B cell (primary cell): ENCODE results near the gene RSPH3. TPM values are rescaled to one million over a fixed set of nuclear protein-coding genes. Genes with fewer than 3 reads are reported as not detected.
A peak's percentile ranks its signal among the peaks of the same experiment; 100 is the strongest.

Source experiments
- ATAC-seq: fragments of 200-7000 bp; cut with Tn5 transposase; one replicate; pipeline ENCODE4 v1.10.0; 2021; ENCODE audit warnings: low read depth, mild to moderate bottlenecking, moderate number of reproducible peaks, moderate library complexity
- CTCF ChIA-PET: fragments of 350-600 bp; sonication (Branson Sonifier 250); formaldehyde crosslinking; loops from one replicate; lab custom pipeline; 2021; ENCODE audit warnings: antibody characterized with exemption, inconsistent platforms; lab: Charles Lee
- POLR2A ChIA-PET: fragments of 350-600 bp; sonication (Branson Sonifier 250); formaldehyde crosslinking; loops from one replicate; lab custom pipeline; 2021; ENCODE audit warnings: antibody characterized with exemption; lab: Charles Lee
- DNase-seq: peaks from one replicate; pipeline ENCODE4 v3.0.0; 2013
- H2AFZ ChIP-seq: 2 replicates; pipeline ENCODE4 v1.6.1; 2012; ENCODE audit warnings: mild to moderate bottlenecking, low read depth, low read length; ENCODE audit not compliant: insufficient read depth, poor library complexity, severe bottlenecking
- H3K27ac ChIP-seq, 2 donors: 1 replicate in 1 of 2; 2 replicates in 1 of 2; pipeline ENCODE4 v1.5.1; 2012 to 2013; ENCODE audit warnings: low read length in 2 of 2, mild to moderate bottlenecking in 2 of 2, moderate library complexity in 1 of 2
- H3K27me3 ChIP-seq, 4 experiments: fragments of 200-600 bp in 1 of 4; sonication (generic) in 1 of 4; replicated peaks in 1 of 4; 1 replicate in 2 of 4; 2 replicates in 2 of 4; pipeline versions ENCODE4 v1.6.1 to v1.7.0; 2013 to 2016; ENCODE audit warnings: low read length in 3 of 4, mild to moderate bottlenecking in 2 of 4, mixed read lengths in 1 of 4, moderate library complexity in 1 of 4; ENCODE audit not compliant: insufficient read depth in 4 of 4, control insufficient read depth in 3 of 4; ENCODE audit errors: control extremely low read depth in 1 of 4
- H3K36me3 ChIP-seq, 2 experiments: replicated peaks in 1 of 2; 1 replicate in 1 of 2; 2 replicates in 1 of 2; pipeline versions ENCODE4 v1.6.1 to v1.7.1; 2013; ENCODE audit warnings: low read length in 1 of 2; ENCODE audit not compliant: insufficient read depth in 2 of 2, control insufficient read depth in 1 of 2; ENCODE audit errors: control extremely low read depth in 1 of 2, extremely low read depth in 1 of 2
- H3K4me1 ChIP-seq, 2 donors: fragments of 200-600 bp in 1 of 2; sonication (generic) in 1 of 2; 1 replicate in 1 of 2; 2 replicates in 1 of 2; pipeline versions ENCODE4 v1.5.1 to v1.6.1; 2013 to 2017; ENCODE audit warnings: low read length in 2 of 2; ENCODE audit not compliant: control insufficient read depth in 2 of 2, insufficient read depth in 2 of 2
- H3K4me2 ChIP-seq: replicated peaks from 2 replicates; pipeline ENCODE3; 2012; ENCODE audit warnings: mild to moderate bottlenecking, low read depth, low read length; ENCODE audit not compliant: poor library complexity, severe bottlenecking
- H3K4me3 ChIP-seq, 5 experiments: fragments of 200-600 bp in 1 of 5; sonication (generic) in 1 of 5; 1 replicate in 3 of 5; 2 replicates in 2 of 5; pipeline versions ENCODE4 v1.5.1 to v1.7.0; 2011 to 2016; ENCODE audit warnings: low read length in 4 of 5, mild to moderate bottlenecking in 4 of 5, low read depth in 2 of 5, control low read depth in 1 of 5, moderate library complexity in 1 of 5; ENCODE audit not compliant: insufficient read depth in 1 of 5; ENCODE audit errors: control extremely low read depth in 1 of 5, extremely low read depth in 1 of 5
- H3K79me2 ChIP-seq: fragments of 200-600 bp; sonication (generic); one replicate; pipeline ENCODE4 v1.6.0; 2016; ENCODE audit warnings: low read length; ENCODE audit not compliant: control insufficient read depth, insufficient read depth
- H3K9ac ChIP-seq: fragments of 200-600 bp; sonication (generic); 2 replicates; pipeline ENCODE4 v1.6.1; 2017; ENCODE audit warnings: mild to moderate bottlenecking, low read length, moderate library complexity
- H3K9me3 ChIP-seq, 3 donors: one replicate each; pipeline versions ENCODE4 v1.6.1 to v1.7.1; 2013; ENCODE audit warnings: low read length in 2 of 3; ENCODE audit not compliant: control insufficient read depth in 2 of 3, insufficient read depth in 1 of 3; ENCODE audit errors: control extremely low read depth in 1 of 3
- H4K20me1 ChIP-seq: 2 replicates; pipeline ENCODE4 v1.6.0; 2012; ENCODE audit warnings: mild to moderate bottlenecking, low read length; ENCODE audit not compliant: insufficient read depth, control insufficient read depth, poor library complexity, severe bottlenecking
- H3K27ac Mint-ChIP-seq: one replicate; pipeline ENCODE4 v1.8.0; 2021; ENCODE audit warnings: mixed read lengths
- H3K27me3 Mint-ChIP-seq: one replicate; pipeline ENCODE4 v1.8.0; 2021; ENCODE audit warnings: mixed read lengths
- H3K4me1 Mint-ChIP-seq: one replicate; pipeline ENCODE4 v1.8.0; 2021; ENCODE audit warnings: mixed read lengths
- H3K4me3 Mint-ChIP-seq: one replicate; pipeline ENCODE4 v1.8.0; 2021; ENCODE audit warnings: mixed read lengths
- H3K9me3 Mint-ChIP-seq: one replicate; pipeline ENCODE4 v1.8.0; 2022; ENCODE audit warnings: mixed read lengths; ENCODE audit not compliant: insufficient read depth
- EZH2 ChIP-seq: IDR thresholded peaks from 2 replicates; pipeline ENCODE4 v1.6.1; 2012; ENCODE audit warnings: borderline replicate concordance, low read depth, mild to moderate bottlenecking, moderate library complexity, low read length; ENCODE audit not compliant: insufficient read depth, poor library complexity, severe bottlenecking
- WGBS: methylation state at CpG from one replicate; pipeline ENCODE4 v1.1.5; 2013; ENCODE audit warnings: missing lambda C conversion rate; ENCODE audit not compliant: insufficient coverage; 5-methylcytosine and 5-hydroxymethylcytosine counted together
- intact Hi-C: fragments of 100-400 bp; cut with micrococcal nuclease; formaldehyde crosslinking; loops from one replicate; pipeline ENCODE4 v1.10.0; 2022
- polyA plus RNA-seq: library from polyadenylated mRNA; depleted of rRNA; stranded (reverse); fragments of >200 nt; gene quantifications from 2 replicates; pipeline ENCODE4 v1.2.3, GENCODE V29; 2012
- total RNA-seq, 2 donors: library from RNA; stranded (reverse); fragments of 120-200 nt in 1 of 2; gene quantifications; 1 replicate in 1 of 2; 2 replicates in 1 of 2; pipeline versions ENCODE4 v1.2.3 to v1.2.4, GENCODE V29; 2013 to 2022
- TF ChIP-seq, protein P1 (sequence below): fragments of 200-600 bp; IDR thresholded peaks from one replicate; pipeline ENCODE4 v1.8.0; 2022; ENCODE audit warnings: antibody characterized with exemption, mild to moderate bottlenecking

The RSPH3 gene
- total and polyA plus RNA-seq, 2 donors (not counting 1 experiment from before 2014, with no cell fraction given): 0.82 to 3.4 TPM

DNA sequence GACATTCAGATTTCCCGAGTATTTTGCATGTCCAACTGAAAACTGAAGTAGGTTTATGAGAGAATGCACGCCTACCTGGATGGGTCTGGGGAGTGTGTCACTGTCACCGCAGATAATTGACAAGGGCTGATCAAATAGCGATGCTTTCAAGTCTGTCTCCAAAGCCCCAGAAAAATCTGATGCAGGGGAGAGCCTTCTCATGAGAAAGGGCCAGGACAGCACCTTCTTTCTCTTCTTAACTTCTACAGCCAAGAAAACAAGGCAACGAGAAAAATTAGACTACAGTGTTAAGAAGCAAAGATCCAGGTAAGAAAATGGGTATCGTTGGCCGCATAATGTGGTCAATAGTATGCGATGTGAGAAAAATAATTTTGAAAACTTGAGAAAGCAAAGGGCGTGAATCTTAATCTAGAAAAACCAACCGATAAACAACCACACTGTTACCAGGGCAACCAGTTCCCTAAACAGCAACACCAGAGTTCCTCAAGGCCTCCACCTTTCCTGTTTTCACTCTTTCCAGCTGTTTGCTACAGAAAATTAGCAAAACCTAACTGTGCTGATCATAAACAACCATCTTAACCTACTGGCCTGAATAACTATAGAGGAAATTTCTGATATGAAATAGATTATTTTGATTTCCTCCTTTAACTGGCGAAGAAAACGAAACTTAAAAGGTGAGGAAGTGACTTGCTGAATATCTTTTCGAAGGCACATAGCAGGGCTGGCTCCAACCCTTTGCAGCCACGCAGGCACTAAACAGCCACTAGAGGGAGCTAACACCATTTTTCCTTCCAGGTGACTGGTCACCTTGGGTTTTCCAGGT is 42.2 kb upstream of the RSPH3 start:
- peaks cover 14 to 67% of the 10 kb centered on the region in 2 experiments for H3K36me3 ChIP-seq
- Mint-ChIP-seq H3K9me3 (no peaks in the 10 kb centered on the region), H3K27ac (peak overlapping the region; percentile 99), H3K4me3 (peak overlapping the region; percentile 100), H3K27me3 (no peaks in the 10 kb centered on the region), H3K4me1 (peaks cover 72% of the 10 kb centered on the region)
- peak overlapping the region; percentile 72 to 100 (median 93) for H3K4me3 ChIP-seq
- no peaks in the 10 kb centered on the region for H3K27me3 ChIP-seq
- H2AFZ ChIP-seq: no peak overlapping the region
- peaks cover 26% of the 10 kb centered on the region for H4K20me1 ChIP-seq
- POLR2A ChIA-PET: interaction anchor here (0.9 to 4.7 kb wide), 8 partner anchors 11 to 120 kb away, joined by 3 to 62 read pairs (median 16); no protein-coding TSS in a partner anchor
- H3K27ac ChIP-seq: peak overlapping the region; percentile 98 to 99
- peak; percentile 44 for ATAC-seq
- no peak for TF ChIP-seq EZH2
- TF ChIP-seq, protein P1, sequence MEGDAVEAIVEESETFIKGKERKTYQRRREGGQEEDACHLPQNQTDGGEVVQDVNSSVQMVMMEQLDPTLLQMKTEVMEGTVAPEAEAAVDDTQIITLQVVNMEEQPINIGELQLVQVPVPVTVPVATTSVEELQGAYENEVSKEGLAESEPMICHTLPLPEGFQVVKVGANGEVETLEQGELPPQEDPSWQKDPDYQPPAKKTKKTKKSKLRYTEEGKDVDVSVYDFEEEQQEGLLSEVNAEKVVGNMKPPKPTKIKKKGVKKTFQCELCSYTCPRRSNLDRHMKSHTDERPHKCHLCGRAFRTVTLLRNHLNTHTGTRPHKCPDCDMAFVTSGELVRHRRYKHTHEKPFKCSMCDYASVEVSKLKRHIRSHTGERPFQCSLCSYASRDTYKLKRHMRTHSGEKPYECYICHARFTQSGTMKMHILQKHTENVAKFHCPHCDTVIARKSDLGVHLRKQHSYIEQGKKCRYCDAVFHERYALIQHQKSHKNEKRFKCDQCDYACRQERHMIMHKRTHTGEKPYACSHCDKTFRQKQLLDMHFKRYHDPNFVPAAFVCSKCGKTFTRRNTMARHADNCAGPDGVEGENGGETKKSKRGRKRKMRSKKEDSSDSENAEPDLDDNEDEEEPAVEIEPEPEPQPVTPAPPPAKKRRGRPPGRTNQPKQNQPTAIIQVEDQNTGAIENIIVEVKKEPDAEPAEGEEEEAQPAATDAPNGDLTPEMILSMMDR: peak; percentile 100
- H3K9me3 ChIP-seq: no peaks in the 10 kb centered on the region
- CTCF ChIA-PET: interaction anchor here (0.6 to 14.6 kb wide), 15 partner anchors 9 to 336 kb away, joined by 3 to 497 read pairs (median 9); no protein-coding TSS in a partner anchor
- peak overlapping the region; percentile 86 for H3K4me2 ChIP-seq
- H3K4me1 ChIP-seq: peaks cover 61 to 67% of the 10 kb centered on the region in 2 donors
- H3K9ac ChIP-seq: peak overlapping the region; percentile 94
- peaks cover 70% of the 10 kb centered on the region for H3K79me2 ChIP-seq
- 36% methylated on average over 9 of the region's 14 CpGs for WGBS
- DNase-seq: peak; percentile 93
- intact Hi-C loops: loop anchor here (1.0 to 5.0 kb wide), 5 partner anchors 33 to 225 kb away; partner anchors contain the start of gene EZR
